Activated CD8-positive, alpha-beta memory T cell treated with anti-CD3 and anti-CD28 coated beads for 48 hours (primary cell): ENCODE data around the gene AKTIP.
A peak's percentile ranks its signal among the peaks of the same experiment; 100 is the strongest.
"Not testable (repeated sequence)": the region's sequence is repeated elsewhere in the genome, so short reads cannot be mapped to it uniquely, and the experiment has no call there.

Experiments used
- DNase-seq, 3 experiments: peaks; one replicate each; pipeline ENCODE4 v3.0.0-alpha.2; 2020; ENCODE audit warnings: low read depth in 2 of 3, low spot score in 2 of 3

The AKTIP gene

DNA sequence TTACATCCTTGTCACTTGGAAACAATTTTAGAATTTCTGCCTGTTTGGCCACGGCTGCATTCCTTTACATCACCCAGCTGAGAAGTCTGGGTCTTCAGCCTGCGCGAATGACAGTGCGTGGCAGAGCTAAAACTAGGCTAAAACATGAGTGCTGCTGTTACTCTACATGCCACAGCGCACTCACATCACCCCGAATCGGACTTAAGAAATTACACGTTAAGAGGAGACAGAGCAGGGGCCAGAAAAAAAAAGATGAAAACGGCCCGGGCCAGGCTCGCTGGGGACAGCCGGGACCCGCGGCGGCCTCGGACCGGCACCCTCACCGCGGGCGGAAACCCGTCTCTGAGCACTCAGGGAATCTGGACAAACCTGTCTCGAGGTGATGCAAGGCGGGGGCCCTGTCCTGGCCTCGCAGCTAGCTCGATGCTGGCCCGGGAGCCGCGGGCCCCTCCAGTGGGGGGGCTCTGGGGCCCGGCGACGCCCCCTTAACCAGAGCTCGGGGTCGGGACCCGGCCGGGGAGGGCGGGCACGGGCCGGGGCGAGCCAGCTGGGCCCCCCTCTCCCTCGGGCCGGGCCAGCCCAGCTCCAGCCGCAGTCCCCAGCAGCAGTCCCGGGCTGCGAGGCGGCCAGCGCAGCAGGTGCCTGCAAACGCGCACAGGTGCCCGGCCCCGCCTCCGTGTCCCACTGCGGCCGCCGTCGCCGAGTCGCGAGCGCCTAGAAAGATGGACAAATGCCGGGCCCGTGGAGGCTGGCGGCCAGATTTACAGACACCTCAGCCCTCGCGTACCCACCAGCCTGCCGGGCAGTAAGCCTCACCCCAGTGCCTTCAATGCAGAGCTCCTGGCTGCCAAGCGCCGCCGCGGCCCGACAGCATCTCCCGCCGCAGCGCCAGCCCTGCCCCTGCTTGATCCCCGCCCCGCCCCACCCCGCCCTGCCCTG lies at the start of gene AKTIP:
AKTIP (minus strand) TSS at position 879 of the 939 bp plus-strand sequence. CDS start 2,950 bp downstream, outside the sequence.
- DNase-seq = peak in 1 of 3 experiments; percentile 39

DNA sequence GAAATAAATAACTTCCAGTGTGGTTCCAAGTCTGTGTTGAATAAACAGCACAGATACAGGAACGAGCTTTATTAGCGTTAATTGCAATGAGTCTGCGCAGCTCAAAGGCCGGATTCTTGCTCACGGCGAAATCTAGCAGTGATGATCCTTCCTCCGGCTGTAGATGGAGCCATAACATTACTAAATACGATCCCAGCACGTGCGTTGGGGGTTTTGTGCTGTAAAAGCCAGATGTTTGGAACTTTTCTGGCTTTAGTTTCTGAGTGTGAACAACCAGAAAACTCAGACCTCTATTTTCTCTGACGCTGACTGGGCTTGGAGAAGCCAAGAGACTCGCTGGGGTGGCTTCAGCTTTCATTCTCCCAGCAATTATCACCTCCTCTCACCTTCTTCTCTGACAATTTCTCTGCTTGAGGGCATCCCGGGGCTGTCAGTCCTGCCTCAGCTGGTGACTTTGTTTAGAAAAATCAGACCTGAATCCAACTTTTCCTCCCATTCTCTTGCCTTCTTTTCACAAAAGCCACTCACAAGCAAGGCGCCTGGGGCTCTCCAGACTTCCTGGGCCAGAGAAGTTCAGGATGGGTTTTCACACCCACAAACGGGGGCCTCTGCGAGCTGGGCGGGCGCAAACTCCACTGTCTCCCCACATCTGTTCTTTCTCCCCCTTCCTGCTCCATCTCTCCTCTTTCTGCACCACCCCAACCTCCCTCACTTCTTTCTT lies 47.1 kb upstream of the AKTIP start:
- DNase-seq = peak in 1 of 3 experiments; percentile 15

DNA sequence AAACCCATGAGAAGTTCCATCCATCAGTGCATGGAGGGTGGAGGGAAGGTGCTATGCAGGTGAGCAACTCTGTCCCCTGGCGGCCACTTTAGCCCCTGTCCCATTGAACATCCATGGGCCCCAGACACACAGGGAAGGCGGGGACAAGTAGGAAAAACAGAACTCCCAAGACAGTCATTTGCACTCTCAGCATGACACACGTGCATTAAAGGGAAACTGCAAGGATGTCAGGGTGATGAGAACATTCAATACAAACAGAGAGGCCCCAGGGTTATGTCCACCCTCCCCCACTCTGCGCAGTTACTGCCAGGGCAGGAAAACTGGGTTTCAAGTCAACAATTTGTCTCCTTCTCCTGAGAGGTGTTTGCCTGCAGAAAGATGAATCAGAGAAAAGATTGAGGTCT lies 44.0 kb upstream of the AKTIP start:
- DNase-seq = no peak

DNA sequence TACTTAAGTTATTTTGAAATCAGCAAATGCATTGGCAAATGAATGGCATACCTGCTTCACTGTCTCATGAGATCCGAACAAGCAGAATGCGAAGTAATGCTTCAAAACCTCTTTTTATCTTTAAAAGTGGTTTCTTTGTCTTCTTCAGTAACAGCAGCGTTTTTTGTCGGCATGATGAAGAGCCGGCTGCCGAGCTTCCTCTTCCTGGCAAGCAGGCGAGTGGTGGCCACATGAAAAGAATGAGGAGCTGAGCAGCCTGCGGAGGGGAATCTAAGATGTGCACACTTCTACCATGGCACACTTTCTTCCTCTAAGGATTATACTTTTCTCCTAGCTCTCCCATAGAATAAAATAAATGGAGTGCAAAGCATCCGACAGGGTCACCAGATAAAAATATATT lies 42.4 kb upstream of the AKTIP start:
- no peak for DNase-seq

GRCh38 chr16:53542283-53542682 lies 39.3 kb upstream of the AKTIP start:
- DNase-seq = no peak

DNA sequence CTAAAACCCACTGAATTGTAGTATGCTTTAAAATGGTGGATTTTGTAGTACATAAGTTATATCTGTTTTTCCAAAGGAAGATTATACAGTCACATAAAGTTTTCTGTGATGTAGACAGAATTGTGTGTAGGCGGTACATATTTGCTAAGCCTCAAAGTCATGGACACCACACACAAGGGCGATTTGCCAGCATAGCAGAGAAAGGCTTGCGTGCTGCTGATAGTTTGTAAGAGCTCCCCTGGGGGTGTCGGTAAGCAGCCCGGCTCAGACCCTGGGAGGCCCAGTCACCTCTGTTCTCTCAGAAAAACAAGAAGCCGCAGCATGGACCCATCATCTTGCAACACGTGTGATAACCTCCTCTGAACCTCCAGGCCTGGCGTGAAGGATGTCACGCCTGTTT lies 38.3 kb upstream of the AKTIP start:
- DNase-seq = no peak

GRCh38 chr16:53539759-53540718 lies 37.0 kb upstream of the AKTIP start:
- not testable (repeated sequence) for DNase-seq

DNA sequence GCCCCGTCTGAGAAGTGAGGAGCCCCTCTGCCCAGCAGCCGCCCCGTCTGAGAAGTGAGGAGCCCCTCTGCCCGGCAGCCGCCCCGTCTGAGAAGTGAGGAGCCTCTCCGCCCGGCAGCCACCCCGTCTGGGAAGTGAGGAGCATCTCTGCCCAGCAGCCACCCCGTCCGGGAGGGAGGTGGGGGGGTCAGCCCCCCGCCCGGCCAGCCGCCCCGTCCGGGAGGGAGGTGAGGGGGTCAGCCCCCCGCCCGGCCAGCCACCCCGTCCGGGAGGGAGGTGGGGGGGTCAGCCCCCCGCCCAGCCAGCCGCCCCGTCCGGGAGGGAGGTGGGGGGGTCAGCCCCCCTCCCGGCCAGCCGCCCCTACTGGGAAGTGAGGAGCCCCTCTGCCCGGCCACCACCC lies 36.3 kb upstream of the AKTIP start:
- not testable (repeated sequence) for DNase-seq

DNA sequence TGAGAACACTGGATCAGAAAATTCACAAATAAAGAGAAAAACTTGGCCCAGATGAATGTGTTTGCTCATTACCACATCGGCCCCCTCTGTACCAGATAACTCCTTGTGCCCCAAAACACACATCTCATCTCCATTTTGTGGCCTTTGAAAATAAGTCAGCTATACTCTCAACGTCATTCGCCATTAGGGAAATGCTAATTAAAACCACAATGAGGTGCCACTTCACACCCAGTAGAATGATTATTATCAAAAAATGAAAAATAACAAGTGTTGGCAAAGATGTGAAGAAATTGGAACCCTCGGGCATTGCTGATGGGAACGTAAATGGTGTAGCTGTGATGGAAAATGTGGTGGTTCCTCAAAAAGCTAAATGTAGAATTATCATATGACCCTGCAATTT lies 34.6 kb upstream of the AKTIP start:
- no peak for DNase-seq

- DNase-seq = no peak
Measured at GRCh38 chr16:53534206-53534605, 31.2 kb upstream of the AKTIP start.

- no peak for DNase-seq
Measured at GRCh38 chr16:53530741-53531140, 27.7 kb upstream of the AKTIP start.

DNA sequence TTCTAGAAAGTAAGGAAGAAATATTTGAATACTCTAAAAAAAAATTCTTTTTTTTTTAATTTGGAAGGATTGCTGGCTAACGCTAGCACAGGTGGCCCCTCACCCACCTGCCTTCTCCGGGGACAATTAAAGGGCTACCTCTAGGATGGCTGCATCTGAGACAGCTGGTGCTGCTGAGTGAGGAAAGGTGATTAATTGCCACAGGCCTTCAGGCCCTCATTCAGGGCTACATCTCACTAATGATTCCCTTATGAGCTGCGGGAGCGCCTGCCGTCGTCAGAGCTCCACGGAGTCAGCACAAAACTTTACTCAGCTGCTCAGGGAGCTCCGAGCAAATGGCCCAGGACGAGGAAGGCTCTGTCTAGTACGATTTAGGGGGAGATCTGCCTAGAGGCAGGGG lies 27.0 kb upstream of the AKTIP start:
- DNase-seq = no peak

GRCh38 chr16:53529513-53529912 lies 26.5 kb upstream of the AKTIP start:
- DNase-seq = no peak

GRCh38 chr16:53528797-53529196 lies 25.8 kb upstream of the AKTIP start:
- DNase-seq = no peak

DNA sequence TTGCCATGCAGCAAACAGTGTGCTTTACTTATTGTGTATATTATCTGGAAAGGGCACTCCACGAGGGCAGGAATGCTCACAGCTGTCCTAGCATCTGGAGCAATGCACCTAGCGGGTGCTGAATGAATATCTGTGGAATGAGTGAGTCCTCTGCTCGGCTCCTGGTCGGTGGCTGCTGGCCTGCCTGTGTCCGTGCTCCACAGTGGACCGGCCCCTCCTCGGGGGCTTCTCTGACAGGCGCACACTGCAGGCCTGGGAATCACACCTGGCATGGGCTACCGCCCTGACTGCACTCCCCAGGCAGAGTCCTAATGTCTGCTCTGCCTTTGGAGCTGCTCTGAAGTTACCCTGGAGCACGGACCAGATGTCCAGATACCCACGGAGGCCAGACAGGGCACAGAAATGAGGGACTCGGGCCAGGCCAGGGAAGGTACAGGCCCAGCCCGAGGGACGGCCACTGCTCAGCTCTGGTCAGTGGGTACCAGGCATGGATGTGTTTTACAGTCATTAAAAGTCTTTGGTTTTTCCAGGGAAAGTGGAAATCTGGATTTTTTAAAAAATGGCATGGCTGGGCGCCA lies 21.1 kb upstream of the AKTIP start:
- no peak for DNase-seq

DNA sequence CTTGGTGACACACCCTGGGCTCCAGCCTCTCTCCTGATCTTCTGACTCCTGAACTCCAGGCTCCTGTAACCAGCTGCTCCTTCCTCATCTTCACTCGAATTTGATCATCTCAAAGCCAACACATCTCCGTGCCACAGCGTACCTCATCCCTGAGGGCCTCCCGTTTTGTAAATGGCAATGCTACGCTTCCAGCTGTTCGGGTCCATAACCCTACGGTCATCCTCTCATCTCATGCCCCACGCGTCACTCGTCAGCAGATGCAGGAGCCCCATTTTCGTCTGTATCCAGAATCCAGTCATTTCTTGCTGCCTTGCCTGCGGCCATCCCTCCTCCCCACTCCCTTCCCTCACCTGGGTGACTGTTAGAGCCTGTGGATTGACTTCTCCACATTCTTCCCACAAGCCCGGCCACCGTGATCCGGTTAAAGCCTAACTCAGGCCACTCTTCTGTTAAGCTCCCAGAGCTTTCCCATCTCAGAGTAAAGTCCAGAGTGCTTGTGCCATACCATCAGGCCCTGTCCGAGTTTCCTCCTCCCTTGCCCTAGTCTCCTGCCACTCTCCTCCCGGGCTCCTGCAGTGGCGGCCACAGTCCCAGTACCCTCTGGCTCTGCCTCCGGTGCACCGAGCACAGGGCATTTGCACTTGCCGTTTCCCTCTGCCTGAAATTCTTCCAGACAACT lies 20.3 kb upstream of the AKTIP start:
- DNase-seq = no peak

DNA sequence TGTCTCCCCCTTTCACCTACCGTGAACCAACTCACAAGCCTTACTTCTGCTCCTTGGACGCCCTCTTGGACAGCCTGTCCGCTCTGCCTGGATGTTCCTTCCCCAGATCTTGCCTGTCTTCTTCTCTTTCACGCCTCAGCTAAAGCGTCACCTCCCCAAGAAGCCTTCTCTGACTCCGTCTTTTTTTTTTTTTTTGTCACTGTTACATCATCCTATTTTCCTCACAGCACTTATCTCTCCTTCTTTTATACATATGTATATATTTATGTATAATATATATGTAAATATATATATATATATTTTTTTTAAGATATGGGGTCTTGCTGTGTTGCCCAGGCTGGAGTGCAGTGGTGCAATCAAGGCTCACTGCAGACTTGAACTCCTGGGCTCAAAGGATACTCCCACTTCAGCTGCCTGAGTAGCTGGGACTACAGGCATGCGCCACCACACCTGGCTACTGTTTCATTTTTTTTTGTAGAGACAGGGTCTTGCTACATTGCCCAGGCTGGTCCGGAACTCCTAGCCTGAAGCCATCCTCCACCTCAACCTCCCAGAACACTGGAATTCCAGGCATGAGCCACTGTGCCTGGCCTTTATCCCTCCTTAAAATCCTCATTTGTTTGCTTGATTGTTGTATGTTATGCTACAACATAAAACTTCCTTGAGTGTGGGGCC lies 16.5 kb upstream of the AKTIP start:
- no peak for DNase-seq

DNA sequence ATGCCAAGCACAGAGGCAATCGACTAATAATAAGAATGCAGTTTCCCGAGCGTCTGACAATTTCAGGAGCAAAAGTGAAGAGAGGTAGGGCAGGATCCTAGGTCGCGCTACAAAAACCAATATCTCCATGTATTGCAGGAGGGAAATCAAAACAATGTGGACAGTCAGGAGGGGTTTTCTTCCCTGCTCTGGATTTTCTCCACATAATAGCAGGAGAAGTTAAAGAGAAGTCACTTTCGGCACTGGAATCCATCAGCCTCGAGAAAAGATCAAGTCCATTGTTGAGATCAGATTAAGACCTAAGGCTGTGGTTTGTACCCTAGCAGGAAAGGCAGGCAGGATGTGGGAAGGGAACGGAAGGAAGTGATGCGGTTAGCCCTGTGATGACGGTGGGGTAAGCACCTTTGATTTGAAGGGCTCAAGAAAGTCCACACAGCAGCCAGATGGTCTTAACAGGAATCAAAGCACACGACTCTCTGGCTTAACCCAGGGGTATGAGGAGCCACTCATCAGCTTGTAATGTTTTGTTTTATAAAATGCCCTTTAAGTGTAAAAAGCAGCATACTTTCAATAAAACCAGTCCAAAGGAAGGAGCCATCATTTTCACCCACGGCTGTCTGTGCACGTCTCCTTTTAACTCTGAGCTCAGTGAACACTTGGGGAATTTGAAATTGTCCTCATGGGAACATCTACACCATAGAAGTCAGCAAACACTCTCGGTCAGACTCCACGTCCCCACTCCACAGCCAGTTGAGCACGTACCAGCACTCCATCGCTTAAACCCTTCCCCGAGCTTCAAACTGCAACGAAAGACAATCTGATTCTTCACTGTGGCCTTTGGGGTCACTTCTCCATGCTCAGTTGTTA lies 15.8 kb upstream of the AKTIP start:
- peak in 2 of 3 experiments; percentile 44 to 58 for DNase-seq

DNA sequence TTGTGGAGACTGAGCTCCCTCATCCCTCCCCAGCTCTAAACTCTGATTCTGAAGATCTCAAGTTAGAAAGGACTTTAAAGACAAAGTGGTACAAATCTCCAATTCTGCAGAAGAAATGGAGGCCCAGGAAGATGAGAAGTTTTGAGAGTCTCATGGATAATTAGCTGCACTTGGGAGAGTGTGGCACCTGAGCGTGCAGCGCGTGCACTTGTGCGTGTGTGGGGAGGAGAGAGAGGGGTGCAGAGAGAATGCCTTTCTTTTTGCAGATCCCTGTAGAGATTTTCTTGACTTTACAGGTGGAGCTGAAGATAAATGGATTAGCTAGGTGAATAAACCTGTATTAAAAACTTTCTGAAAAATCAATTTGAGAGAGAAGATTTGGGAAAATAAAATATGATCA lies 14.8 kb upstream of the AKTIP start:
- DNase-seq = no peak
